GM12873 (cell line): Measurements from ENCODE around the gene DHX16.
A peak's percentile ranks its signal among the peaks of the same experiment; 100 is the strongest.

Experiments used
- TF ChIP-seq, protein P1 (sequence below): IDR thresholded peaks from 2 replicates; pipeline ENCODE4 v1.5.1; 2012; ENCODE audit warnings: low read depth, mild to moderate bottlenecking, moderate library complexity, low read length, control low read depth; ENCODE audit not compliant: insufficient read depth; ENCODE audit errors: missing control alignments

Gene DHX16

DNA sequence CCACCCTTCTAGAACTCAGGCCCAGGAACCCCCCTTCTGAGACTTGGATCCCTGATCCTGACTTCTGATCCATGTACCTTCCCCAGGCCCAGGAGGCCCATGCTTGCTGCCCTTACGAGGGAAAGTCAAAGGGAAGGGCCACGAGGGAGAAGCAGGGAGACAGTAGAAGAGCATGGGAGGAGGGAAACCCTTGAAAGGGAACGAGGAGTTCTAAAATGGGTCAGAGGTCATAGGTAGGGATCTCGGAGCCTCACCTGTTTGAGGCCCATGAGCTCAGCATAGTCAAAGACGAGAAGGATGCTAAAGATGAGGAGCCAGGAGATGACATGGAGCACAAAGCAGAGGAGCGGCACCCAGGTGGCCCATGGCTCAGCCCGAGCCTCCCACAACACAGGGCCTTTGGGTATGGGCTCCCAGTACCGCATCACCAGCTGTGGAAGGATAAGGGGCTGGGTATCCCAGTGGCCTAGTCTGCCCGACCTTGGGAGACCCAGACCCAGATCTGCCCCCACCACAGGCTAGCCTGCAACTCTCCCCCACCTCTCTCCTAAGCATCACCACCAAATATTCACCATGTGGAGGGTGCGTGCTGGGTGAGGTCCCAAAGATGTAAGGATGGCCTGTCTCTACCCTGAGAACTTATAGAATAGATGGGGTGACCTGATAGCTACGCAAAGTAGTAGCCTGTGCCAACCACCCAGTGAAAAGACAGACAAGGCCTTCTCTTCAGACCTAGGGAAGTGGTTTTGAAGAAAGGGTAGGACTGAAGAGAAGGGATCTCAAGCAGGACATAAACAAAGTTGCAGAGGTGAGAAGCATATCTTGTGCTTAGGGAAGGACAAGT, 16.4 kb upstream of the DHX16 start:
- TF ChIP-seq, protein P1, sequence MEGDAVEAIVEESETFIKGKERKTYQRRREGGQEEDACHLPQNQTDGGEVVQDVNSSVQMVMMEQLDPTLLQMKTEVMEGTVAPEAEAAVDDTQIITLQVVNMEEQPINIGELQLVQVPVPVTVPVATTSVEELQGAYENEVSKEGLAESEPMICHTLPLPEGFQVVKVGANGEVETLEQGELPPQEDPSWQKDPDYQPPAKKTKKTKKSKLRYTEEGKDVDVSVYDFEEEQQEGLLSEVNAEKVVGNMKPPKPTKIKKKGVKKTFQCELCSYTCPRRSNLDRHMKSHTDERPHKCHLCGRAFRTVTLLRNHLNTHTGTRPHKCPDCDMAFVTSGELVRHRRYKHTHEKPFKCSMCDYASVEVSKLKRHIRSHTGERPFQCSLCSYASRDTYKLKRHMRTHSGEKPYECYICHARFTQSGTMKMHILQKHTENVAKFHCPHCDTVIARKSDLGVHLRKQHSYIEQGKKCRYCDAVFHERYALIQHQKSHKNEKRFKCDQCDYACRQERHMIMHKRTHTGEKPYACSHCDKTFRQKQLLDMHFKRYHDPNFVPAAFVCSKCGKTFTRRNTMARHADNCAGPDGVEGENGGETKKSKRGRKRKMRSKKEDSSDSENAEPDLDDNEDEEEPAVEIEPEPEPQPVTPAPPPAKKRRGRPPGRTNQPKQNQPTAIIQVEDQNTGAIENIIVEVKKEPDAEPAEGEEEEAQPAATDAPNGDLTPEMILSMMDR: no peak

DNA sequence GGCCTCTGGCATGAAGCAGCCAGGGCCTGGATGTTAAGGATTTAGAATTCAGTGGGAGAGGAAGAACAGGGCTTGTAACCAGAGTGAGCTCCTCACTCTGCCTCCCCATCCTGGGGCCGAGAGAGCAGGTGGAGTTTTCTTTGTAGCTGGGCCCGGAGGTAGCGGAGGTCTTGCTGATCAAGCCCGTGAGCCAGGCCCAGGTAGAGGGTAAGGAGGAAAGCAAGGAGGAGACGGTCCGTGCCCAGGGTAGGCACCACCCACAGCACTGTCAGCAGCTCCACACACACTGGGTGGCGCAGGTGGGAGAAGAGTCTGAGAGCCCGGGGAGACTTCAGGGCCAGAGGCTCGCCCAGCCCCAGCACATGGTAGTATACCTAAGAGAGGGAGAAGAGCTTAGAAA, 15.8 kb upstream of the DHX16 start:
- TF ChIP-seq, protein P1: peak; percentile 34

DNA sequence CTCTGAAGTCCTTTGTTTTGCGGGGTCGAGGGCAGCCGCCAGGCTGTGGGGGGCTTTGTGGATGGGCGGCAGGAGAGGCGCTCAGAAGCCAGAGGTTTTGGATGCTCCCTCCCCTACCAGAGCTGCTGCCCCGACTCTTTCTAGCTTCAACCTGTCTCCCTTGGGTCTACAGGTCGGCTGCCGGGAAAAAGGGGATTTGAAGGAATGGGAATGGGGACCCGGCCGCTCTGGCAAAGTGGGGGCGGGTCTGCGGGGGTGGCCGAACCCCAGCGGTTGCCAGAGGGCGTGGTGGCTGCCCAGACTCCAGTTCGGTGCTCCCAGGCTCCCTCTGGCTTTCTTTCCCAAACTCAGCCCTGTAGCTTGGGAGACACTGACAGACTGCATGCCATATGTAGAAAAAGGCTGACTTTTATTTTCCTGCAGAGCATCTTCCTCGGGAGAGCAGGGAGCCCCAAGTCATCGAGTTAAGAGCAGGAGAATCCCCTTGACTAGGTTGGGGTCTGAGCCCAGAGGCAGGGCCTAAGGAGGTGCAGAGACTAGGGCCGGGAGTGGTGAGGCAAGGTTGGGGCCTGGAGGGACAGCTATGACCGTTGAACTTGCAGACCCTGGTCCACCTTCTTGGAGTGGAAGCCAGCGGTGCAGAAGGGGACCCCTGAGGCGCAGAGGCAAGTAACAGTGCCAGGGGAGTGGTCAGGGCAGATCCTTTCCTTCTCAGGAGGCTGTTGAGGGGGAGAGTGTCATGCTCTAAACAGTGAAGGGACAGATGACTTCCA, 15.0 kb upstream of the DHX16 start:
- TF ChIP-seq, protein P1: no peak

DNA sequence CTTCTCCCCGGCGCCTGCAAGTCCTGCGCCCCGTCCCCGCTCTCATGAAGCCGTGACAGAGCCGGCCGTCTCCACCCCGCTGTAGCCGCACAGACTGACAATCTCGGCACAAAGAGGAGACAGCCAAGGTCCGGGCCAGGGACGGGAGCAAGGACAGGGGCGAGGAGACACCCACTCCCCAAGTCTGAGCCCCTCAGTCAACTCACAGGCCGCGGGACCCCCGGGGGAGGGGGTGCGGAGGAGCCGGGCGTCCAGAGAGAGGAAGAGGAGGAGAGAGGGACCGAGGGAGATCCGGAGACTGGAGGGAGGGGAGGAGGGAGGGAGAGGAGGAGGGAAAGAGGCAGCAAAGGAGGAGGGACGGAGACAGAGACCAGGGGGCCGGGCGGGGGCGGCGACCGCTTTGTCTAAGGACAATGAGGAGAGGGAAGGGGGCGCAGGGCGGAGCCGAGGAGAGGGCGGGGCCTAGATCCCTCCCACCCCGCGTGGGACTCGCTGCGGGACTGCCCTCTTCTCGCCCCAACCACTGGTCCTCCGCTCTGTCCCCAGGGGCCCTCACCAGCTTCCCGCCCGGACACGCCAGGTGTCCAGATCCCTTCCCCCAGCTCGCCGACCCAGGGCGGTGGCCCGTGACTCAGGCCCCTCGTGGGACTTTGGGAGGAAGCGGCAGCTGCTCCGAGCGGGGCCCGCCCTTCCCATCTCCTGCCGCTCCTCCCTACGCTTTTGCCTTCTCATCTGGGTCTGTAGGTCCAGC, 14.3 kb upstream of the DHX16 start:
- TF ChIP-seq, protein P1: no peak

DNA sequence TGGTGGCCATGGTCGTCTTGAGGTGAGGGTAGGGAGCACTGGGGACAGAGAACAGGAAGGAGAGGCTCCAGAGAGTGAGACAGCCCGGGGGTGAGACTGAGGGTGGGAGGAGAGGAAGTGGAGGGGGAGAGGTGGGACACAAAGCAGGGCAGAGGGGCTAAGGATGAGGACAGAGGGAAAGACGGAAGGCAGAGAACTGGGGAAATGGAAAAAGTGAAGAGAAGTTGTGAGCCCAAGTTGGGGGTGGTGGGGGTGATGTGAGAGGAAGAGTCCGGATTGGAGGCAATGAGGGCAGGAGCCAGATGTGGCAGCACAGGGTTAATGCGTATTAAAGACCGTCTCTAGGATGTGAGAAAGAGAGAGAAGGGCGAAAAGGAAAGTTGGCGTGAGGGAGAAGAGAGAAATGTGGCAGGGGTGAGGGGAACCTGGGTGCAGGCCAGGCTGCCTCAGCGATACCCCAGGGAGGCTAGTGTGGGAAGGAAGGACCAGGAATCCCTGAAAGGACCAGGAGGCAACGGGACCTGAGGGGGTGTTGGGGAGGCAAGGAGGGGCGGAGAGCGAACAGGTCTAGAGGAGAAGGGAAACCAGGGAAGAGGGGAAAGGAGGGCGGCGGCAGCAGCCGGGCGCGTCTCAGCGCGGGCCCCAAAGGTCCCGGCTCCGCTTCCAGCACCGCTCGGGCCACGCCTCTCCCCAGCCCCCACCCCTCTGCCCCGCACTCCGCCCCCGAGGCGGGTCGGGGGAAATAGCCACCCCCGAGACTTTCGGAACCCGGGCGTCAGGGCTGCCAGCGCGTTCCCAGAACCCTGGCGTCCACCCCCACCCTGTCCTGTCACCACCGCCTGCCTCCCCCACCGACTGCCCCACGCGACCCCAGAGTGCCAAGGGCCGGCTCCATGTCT, 13.5 kb upstream of the DHX16 start, which contains the start of gene PPP1R18:
Gene PPP1R18, minus strand, starts transcription at position 637 of the 899 bp plus-strand sequence. Its CDS starts 627 bp downstream, at position 10.
- TF ChIP-seq, protein P1: no peak

DNA sequence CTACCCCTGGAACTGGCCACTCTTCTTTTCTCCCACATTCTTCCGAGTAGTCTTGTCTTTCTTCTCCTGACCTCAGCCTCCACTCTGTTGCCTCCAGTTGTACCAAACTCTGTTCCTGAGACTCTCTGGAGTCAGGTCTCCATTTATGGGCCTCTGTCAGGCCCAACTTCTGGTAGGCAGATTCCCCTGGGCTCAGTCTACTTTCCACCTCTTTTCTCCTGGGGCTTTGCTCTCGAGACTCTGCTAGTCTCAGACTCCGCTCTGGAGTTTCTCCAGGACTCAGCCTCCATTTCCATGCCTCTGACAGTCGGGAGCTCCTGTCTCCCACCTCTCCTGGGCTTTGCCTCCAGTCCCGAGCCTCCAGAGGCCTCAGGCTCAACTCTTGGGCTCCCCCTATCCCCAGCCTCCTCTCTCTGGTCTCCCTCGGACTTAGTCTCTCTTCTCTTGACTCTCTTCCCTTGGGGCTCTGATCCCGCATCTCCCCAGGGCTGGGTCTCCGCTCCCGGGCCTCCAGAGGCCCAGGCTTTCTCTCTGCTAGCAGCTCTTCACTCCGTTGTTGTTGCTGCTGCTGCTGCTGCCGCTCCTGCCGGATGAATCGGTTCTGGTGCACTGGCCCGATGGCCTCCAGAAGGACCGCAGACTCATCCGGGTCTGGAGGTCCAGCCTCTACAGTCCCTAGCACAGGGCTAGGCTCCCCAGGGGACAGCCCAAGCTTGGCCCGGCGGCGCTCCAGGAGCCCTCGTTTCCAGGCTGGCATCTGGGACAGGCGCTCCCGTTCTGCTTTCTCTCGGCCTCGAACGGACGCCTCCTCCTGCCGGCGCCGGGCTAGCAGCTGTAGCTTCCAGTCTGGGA, 12.6 kb upstream of the DHX16 start:
- TF ChIP-seq, protein P1: peak; percentile 56
